Neuronal stem cell (in vitro differentiated cells): Measurements from ENCODE around the gene TMEM72.
A peak's percentile ranks its signal among the peaks of the same experiment; 100 is the strongest.

Experiments used
- DNase-seq: peaks from one replicate; pipeline ENCODE4 v3.0.0-alpha.2; 2013; ENCODE audit warnings: low spot score
- H2AFZ ChIP-seq: one replicate; pipeline ENCODE4 v1.6.1; 2013; ENCODE audit warnings: mild to moderate bottlenecking, low read length, inconsistent platforms
- H2AK5ac ChIP-seq: 2 replicates; pipeline ENCODE4 v1.6.1; 2013; ENCODE audit warnings: low read depth, mild to moderate bottlenecking, inconsistent platforms, low read length, moderate library complexity, mixed read lengths
- H2BK120ac ChIP-seq: 2 replicates; pipeline ENCODE4 v1.6.1; 2013; ENCODE audit warnings: low read depth, mild to moderate bottlenecking, inconsistent platforms, low read length, moderate library complexity, mixed read lengths
- H2BK12ac ChIP-seq: one replicate; pipeline ENCODE4 v1.6.1; 2013; ENCODE audit warnings: low read length, inconsistent platforms
- H2BK15ac ChIP-seq: 2 replicates; pipeline ENCODE4 v1.6.1; 2013; ENCODE audit warnings: mild to moderate bottlenecking, low read length, inconsistent platforms, mixed read lengths
- H2BK5ac ChIP-seq: one replicate; pipeline ENCODE4 v1.6.1; 2013; ENCODE audit warnings: inconsistent platforms, mild to moderate bottlenecking, low read length, moderate library complexity
- H3K14ac ChIP-seq: one replicate; pipeline ENCODE4 v1.6.1; 2013; ENCODE audit warnings: low read length, inconsistent platforms
- H3K18ac ChIP-seq: 2 replicates; pipeline ENCODE4 v1.6.1; 2013; ENCODE audit warnings: low read length, inconsistent platforms
- H3K23ac ChIP-seq: 2 replicates; pipeline ENCODE4 v1.6.1; 2013; ENCODE audit warnings: low read depth, mild to moderate bottlenecking, mixed read lengths, low read length, inconsistent platforms; ENCODE audit not compliant: poor library complexity
- H3K27ac ChIP-seq: replicated peaks from 3 replicates; pipeline ENCODE4 v1.5.1; 2013; ENCODE audit warnings: low read length, inconsistent platforms
- H3K27me3 ChIP-seq, 3 experiments: 2 replicates each; pipeline ENCODE4 v1.6.1; 2013; ENCODE audit warnings: low read length in 3 of 3, mild to moderate bottlenecking in 2 of 3, inconsistent platforms in 1 of 3, low read depth in 1 of 3, mixed read lengths in 1 of 3, moderate library complexity in 1 of 3; ENCODE audit not compliant: control insufficient read depth in 3 of 3, insufficient read depth in 3 of 3
- H3K36me3 ChIP-seq, 2 donors: replicated peaks in 1 of 2; 2 replicates each; pipeline ENCODE4 v1.6.1; 2013; ENCODE audit warnings: low read length in 2 of 2; ENCODE audit not compliant: control insufficient read depth in 2 of 2, insufficient read depth in 2 of 2
- H3K4ac ChIP-seq: 2 replicates; pipeline ENCODE4 v1.6.1; 2013; ENCODE audit warnings: inconsistent platforms, mild to moderate bottlenecking, low read length, moderate library complexity
- H3K4me1 ChIP-seq, 2 donors: 1 replicate in 1 of 2; 2 replicates in 1 of 2; pipeline ENCODE4 v1.6.1; 2013; ENCODE audit warnings: low read length in 2 of 2, low read depth in 1 of 2; ENCODE audit not compliant: control insufficient read depth in 2 of 2, insufficient read depth in 1 of 2
- H3K4me2 ChIP-seq: one replicate; pipeline ENCODE4 v1.6.1; 2013; ENCODE audit warnings: mild to moderate bottlenecking, low read length, inconsistent platforms; ENCODE audit not compliant: insufficient read depth, poor library complexity, severe bottlenecking
- H3K4me3 ChIP-seq, 2 donors: 2 replicates each; pipeline ENCODE4 v1.5.1; 2013; ENCODE audit warnings: low read length in 2 of 2, mild to moderate bottlenecking in 2 of 2, inconsistent platforms in 1 of 2, moderate library complexity in 1 of 2
- H3K79me1 ChIP-seq: one replicate; pipeline ENCODE4 v1.6.1; 2013; ENCODE audit warnings: low read depth, mild to moderate bottlenecking, inconsistent platforms, low read length, moderate library complexity
- H3K9ac ChIP-seq: one replicate; pipeline ENCODE4 v1.6.1; 2013; ENCODE audit warnings: mild to moderate bottlenecking, low read depth, low read length, inconsistent platforms; ENCODE audit not compliant: poor library complexity
- H3K9me3 ChIP-seq, 2 donors: replicated peaks in 1 of 2; 2 replicates each; pipeline versions ENCODE3 to v1.6.1; 2013; ENCODE audit warnings: low read length in 2 of 2, mild to moderate bottlenecking in 2 of 2, inconsistent platforms in 1 of 2, low read depth in 1 of 2, mixed read lengths in 1 of 2, moderate library complexity in 1 of 2; ENCODE audit not compliant: control insufficient read depth in 2 of 2, insufficient read depth in 1 of 2
- H4K8ac ChIP-seq: one replicate; pipeline ENCODE4 v1.6.1; 2013; ENCODE audit warnings: low read depth, mild to moderate bottlenecking, inconsistent platforms, low read length, moderate library complexity
- H4K91ac ChIP-seq: one replicate; pipeline ENCODE4 v1.6.1; 2013; ENCODE audit warnings: low read length, low read depth, mild to moderate bottlenecking, inconsistent platforms; ENCODE audit not compliant: poor library complexity
- whole genome bisulfite sequencing, 2 donors: extraction: QIAGEN DNeasy Blood & Tissue Kit; methylation state at CpG; one replicate each; pipeline ENCODE4 v1.1.7; 2013; ENCODE audit warnings: missing lambda C conversion rate in 2 of 2, mixed read lengths in 1 of 2; ENCODE audit not compliant: insufficient read length in 2 of 2, insufficient replicate concordance in 1 of 2; ENCODE audit errors: extremely low coverage in 2 of 2; 5-methylcytosine and 5-hydroxymethylcytosine counted together

Gene TMEM72

GRCh38 chr10:44959247-44960087, 48.3 kb downstream of the TMEM72 start, which contains the start of gene RASSF4:
Gene RASSF4, plus strand, starts transcription at chr10:44959802. Its CDS starts 10,401 bp downstream, at chr10:44970203.
- H2AK5ac ChIP-seq, result peak within 1 kb of the TSS; percentile 68
- peak; percentile 89 for DNase-seq
- WGBS, 2 donors, result no CpG with 5 or more reads among the region's 74 CpGs
- H2AFZ ChIP-seq, result peak within 1 kb of the TSS; percentile 98
- peak within 1 kb of the TSS; percentile 93 for H3K18ac ChIP-seq
- peak within 1 kb of the TSS; percentile 93 for H3K9ac ChIP-seq
- H2BK5ac ChIP-seq, result peak within 1 kb of the TSS; percentile 69
- H3K27me3 ChIP-seq, result peaks cover 0 to 2% (median 0%) of the 10 kb centered on the region in 3 experiments
- peak within 1 kb of the TSS; percentile 95 for H3K23ac ChIP-seq
- H3K4me2 ChIP-seq, result peak within 1 kb of the TSS; percentile 59
- no peak within 1 kb of the TSS for H3K27ac ChIP-seq
- H3K14ac ChIP-seq, result peak within 1 kb of the TSS; percentile 92
- no peak within 1 kb of the TSS for H4K8ac ChIP-seq
- no peak within 1 kb of the TSS for H3K4ac ChIP-seq
- no peaks in the 10 kb centered on the region for H3K79me1 ChIP-seq
- H4K91ac ChIP-seq, result no peak within 1 kb of the TSS
- H2BK15ac ChIP-seq, result no peak within 1 kb of the TSS
- H3K36me3 ChIP-seq, result peaks cover 2 to 7% of the 10 kb centered on the region in 2 donors
- peaks cover 0 to 2% of the 10 kb centered on the region in 2 donors for H3K9me3 ChIP-seq
- peaks cover 28 to 40% of the 10 kb centered on the region in 2 donors for H3K4me1 ChIP-seq
- peak within 1 kb of the TSS; percentile 73 to 86 for H3K4me3 ChIP-seq
- H2BK120ac ChIP-seq, result peak within 1 kb of the TSS; percentile 2
- H2BK12ac ChIP-seq, result peak within 1 kb of the TSS; percentile 98

- peaks cover 34 to 46% of the 10 kb centered on the region in 2 donors for H3K4me1 ChIP-seq
- H2AFZ ChIP-seq, result peak overlapping the region; percentile 98
- H2AK5ac ChIP-seq, result peak overlapping the region; percentile 68
- H3K27me3 ChIP-seq, result peaks cover 0 to 2% (median 0%) of the 10 kb centered on the region in 3 experiments
- H3K4me3 ChIP-seq, result peak overlapping the region; percentile 69 to 73
- peak overlapping the region; percentile 93 for H3K9ac ChIP-seq
- H3K23ac ChIP-seq, result no peak overlapping the region
- H2BK12ac ChIP-seq, result no peak overlapping the region
- peaks cover 2 to 7% of the 10 kb centered on the region in 2 donors for H3K36me3 ChIP-seq
- DNase-seq, result no peak
- H4K8ac ChIP-seq, result no peak overlapping the region
- H2BK120ac ChIP-seq, result no peak overlapping the region
- H3K18ac ChIP-seq, result peak overlapping the region; percentile 93
- peak overlapping the region; percentile 92 for H3K14ac ChIP-seq
- H2BK5ac ChIP-seq, result no peak overlapping the region
- H3K4ac ChIP-seq, result no peak overlapping the region
- H3K79me1 ChIP-seq, result no peaks in the 10 kb centered on the region
- no peak overlapping the region for H4K91ac ChIP-seq
- no CpG with 5 or more reads among the region's 8 CpGs for WGBS, 2 donors
- H3K4me2 ChIP-seq, result peak overlapping the region; percentile 53
- H2BK15ac ChIP-seq, result no peak overlapping the region
- H3K27ac ChIP-seq, result no peak overlapping the region
- peaks cover 0 to 2% of the 10 kb centered on the region in 2 donors for H3K9me3 ChIP-seq
These were observed 48.9 kb downstream of the TMEM72 start for GRCh38 chr10:44960088-44960460.

GRCh38 chr10:44960482-44961229, 49.5 kb downstream of the TMEM72 start:
- H4K91ac ChIP-seq, result no peak overlapping the region
- H2AFZ ChIP-seq, result no peak overlapping the region
- H2BK120ac ChIP-seq, result no peak overlapping the region
- no peak overlapping the region for H2BK5ac ChIP-seq
- H4K8ac ChIP-seq, result no peak overlapping the region
- no peak overlapping the region for H3K4ac ChIP-seq
- no peak overlapping the region for H2BK12ac ChIP-seq
- H3K4me3 ChIP-seq, result peak overlapping the region in 1 of 2 donors; percentile 73
- no peak overlapping the region for H3K18ac ChIP-seq
- peak overlapping the region; percentile 53 for H3K4me2 ChIP-seq
- H3K9me3 ChIP-seq, result peaks cover 0 to 2% of the 10 kb centered on the region in 2 donors
- no CpG with 5 or more reads among the region's 7 CpGs for WGBS, 2 donors
- H2BK15ac ChIP-seq, result no peak overlapping the region
- no peak overlapping the region for H3K14ac ChIP-seq
- peak overlapping the region; percentile 15 for H2AK5ac ChIP-seq
- H3K79me1 ChIP-seq, result no peaks in the 10 kb centered on the region
- H3K27me3 ChIP-seq, result peaks cover 0 to 2% (median 0%) of the 10 kb centered on the region in 3 experiments
- peaks cover 2 to 7% of the 10 kb centered on the region in 2 donors for H3K36me3 ChIP-seq
- no peak overlapping the region for H3K23ac ChIP-seq
- peak overlapping the region; percentile 57 for H3K9ac ChIP-seq
- H3K4me1 ChIP-seq, result peaks cover 39 to 49% of the 10 kb centered on the region in 2 donors
- no peak for DNase-seq
- H3K27ac ChIP-seq, result no peak overlapping the region

- H3K27ac ChIP-seq, result no peak overlapping the region
- whole genome bisulfite sequencing, 2 donors, result no CpG with 5 or more reads among the region's 4 CpGs
- H2BK120ac ChIP-seq, result no peak overlapping the region
- no peak overlapping the region for H3K23ac ChIP-seq
- H3K18ac ChIP-seq, result no peak overlapping the region
- no peak overlapping the region for H3K4me3 ChIP-seq
- no peak overlapping the region for H4K8ac ChIP-seq
- peaks cover 0 to 2% (median 0%) of the 10 kb centered on the region in 3 experiments for H3K27me3 ChIP-seq
- H3K79me1 ChIP-seq, result no peaks in the 10 kb centered on the region
- H3K4me2 ChIP-seq, result no peak overlapping the region
- no peak overlapping the region for H4K91ac ChIP-seq
- H2BK15ac ChIP-seq, result no peak overlapping the region
- no peak overlapping the region for H2BK5ac ChIP-seq
- H3K36me3 ChIP-seq, result peaks cover 2 to 5% of the 10 kb centered on the region in 2 donors
- H3K9ac ChIP-seq, result no peak overlapping the region
- peaks cover 41 to 49% of the 10 kb centered on the region in 2 donors for H3K4me1 ChIP-seq
- no peak overlapping the region for H2BK12ac ChIP-seq
- no peak overlapping the region for H3K4ac ChIP-seq
- H2AK5ac ChIP-seq, result no peak overlapping the region
- no peak for DNase-seq
- no peak overlapping the region for H2AFZ ChIP-seq
- no peak overlapping the region for H3K14ac ChIP-seq
- peaks cover 0 to 2% of the 10 kb centered on the region in 2 donors for H3K9me3 ChIP-seq
These were observed 50.1 kb downstream of the TMEM72 start for GRCh38 chr10:44961230-44961571.
